NCI-H526 (cell line): ENCODE results near the gene CD164.
"Not testable (repeated sequence)": the region's sequence is repeated elsewhere in the genome, so short reads cannot be mapped to it uniquely, and the experiment has no call there.

Experiments used
- DNase-seq, 2 experiments: peaks; one replicate each; lab custom pipeline; 2025; lab: John Stamatoyannopoulos, UW

CD164 gene

DNA sequence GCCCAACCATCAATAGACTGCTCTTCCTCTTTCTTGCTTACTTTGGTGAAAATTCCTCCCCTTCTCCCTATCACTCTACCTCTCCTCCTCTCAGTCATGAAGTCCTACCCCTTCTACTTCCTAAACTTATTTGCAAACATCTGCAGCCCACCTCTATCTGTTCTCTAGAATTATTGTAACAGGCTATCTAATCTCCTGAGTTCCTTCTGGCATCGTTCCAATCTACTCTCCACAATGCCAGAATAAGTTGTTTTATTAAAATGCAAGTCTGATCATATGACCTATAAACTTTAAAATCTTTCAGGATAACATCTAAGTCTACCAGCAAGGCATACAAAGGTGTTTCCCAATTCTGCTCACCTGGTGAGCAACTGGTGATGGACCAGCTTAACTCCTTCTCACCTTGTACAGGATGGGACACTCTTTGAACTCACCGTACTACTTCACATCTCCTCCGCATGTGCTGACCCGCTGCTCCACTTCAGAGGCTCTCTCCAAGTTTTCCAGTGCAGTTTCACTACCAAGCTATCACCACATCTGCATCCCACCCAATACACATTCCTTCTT is 7.9 kb downstream of the CD164 start:
- DNase-seq: no peak

GRCh38 chr6:109373762-109374161 is 8.5 kb downstream of the CD164 start:
- DNase-seq: no peak

- no peak for DNase-seq
Measured at GRCh38 chr6:109373331-109373730, 8.9 kb downstream of the CD164 start.

- DNase-seq: no peak
Measured at GRCh38 chr6:109372130-109372529, 10.1 kb downstream of the CD164 start.

DNA sequence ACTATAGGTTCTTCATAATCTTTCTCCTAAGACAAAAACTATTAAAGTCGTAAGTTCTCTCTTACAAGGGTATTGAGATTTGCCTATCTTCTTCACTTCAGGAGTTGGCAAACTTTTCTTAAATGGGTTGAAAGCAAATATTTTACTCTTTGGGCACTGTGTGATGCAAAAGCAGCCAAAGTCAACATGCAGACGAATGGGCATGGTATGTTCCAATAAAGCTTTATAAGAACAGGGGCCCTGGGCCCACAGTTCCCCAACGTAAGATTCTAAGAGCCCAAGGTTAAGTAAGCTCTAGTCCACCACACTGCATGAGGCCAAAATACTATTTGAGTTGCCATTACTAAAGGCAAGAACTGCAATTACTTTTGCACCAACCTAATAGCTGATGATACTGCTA is 11.5 kb downstream of the CD164 start:
- DNase-seq: no peak

DNA sequence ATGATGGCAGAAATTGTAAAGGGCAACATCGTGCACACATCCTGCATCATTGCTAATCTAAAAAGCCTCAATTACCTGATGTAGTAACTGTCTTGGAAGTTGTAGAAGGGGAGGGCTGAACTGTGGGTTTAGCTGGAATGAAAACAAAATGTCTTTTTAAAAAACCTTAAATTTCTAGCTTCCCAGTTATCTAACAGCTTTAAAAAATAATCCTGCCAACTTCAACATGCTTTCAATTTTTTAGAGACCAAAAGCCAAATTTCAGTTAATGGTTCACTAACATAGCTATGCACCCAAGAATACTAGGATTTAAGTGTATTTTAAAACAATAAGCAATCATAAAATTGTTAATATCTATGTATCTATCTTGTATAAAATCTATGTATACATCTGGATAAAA is 11.9 kb downstream of the CD164 start:
- DNase-seq: no peak

DNA sequence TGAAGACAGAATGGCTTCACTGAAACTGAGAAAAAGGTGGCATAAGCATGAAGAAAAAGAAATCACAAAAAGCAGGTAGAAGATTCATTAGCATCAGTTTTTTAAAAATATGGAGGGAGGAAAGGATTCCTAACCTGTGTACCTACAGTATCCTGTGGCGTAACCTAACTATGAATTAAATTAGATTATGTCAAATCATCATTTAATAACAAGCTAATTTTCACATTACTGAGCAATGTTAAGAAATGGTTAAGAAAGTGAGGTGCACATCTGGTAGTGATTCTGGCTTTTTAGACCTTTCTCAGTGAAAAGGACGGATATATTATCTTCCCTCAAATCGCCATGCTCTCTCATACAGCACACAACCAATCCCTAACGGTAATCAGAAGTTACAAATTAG is 12.5 kb downstream of the CD164 start:
- DNase-seq: no peak

GRCh38 chr6:109364382-109365078 is 17.7 kb downstream of the CD164 start:
- DNase-seq: not testable (repeated sequence)

DNA sequence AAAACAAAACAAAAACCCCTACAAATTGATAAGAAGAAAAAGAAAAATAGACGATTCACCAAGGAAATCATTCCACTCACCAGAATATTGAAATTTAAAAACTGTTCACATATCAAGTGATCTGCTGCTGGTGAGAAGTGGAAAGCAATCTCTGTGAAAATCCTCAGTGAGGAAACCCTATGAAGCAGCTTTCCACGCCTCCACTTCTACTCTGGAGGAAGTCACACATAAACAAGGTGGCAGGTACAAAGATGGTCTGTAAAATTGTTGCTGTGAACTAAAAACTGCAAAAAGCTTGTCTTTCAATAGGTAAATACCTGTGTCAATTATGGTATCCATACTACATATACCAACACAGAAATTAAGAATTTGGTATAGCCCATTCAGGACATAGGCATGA is 18.5 kb downstream of the CD164 start:
- DNase-seq: no peak

- DNase-seq: no peak
Measured at GRCh38 chr6:109362102-109362884, 20.0 kb downstream of the CD164 start.

GRCh38 chr6:109360791-109361190 is 21.5 kb downstream of the CD164 start:
- no peak for DNase-seq

- DNase-seq: no peak
Measured at GRCh38 chr6:109360281-109360680, 22.0 kb downstream of the CD164 start.

DNA sequence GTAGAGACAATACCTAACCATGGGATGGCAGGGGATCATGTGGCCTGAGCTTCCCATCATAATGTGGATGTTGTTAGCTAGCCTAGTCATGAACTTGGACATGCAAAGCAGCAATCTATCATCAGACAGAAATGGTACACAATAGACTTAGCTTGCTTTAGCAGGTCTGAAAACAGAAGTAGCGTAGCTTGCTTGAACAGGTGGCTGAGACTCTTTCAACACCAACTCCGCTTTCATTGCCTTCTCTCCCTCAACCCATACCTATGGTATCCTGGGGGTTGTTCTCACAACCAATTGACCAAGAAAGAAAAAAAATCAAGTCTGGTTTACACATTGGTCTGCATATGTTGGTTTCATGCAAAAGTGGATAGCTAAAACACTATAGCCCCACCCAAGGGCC is 23.0 kb downstream of the CD164 start:
- DNase-seq: peak; percentile 33 to 67

DNA sequence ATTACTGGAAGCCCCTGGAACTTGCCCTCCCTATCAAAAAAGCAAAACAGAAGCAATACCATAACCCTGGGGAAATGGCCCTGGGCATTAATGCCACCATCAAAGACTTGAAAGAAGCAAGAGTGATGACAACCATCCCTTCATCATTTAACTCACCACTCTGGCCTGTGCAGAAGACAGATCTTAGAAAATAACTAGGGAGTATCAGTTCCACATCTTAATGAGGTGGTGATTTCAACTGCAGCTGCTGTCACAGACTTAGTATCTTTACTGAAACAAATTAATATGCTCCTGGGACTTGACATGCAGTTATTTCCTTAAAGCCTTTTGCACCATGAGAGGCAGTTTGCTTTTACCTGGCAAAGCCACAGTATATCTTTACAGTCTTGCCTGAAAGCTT is 24.1 kb downstream of the CD164 start:
- no peak for DNase-seq

- no peak for DNase-seq
Measured at GRCh38 chr6:109356237-109356636, 26.0 kb downstream of the CD164 start.

DNA sequence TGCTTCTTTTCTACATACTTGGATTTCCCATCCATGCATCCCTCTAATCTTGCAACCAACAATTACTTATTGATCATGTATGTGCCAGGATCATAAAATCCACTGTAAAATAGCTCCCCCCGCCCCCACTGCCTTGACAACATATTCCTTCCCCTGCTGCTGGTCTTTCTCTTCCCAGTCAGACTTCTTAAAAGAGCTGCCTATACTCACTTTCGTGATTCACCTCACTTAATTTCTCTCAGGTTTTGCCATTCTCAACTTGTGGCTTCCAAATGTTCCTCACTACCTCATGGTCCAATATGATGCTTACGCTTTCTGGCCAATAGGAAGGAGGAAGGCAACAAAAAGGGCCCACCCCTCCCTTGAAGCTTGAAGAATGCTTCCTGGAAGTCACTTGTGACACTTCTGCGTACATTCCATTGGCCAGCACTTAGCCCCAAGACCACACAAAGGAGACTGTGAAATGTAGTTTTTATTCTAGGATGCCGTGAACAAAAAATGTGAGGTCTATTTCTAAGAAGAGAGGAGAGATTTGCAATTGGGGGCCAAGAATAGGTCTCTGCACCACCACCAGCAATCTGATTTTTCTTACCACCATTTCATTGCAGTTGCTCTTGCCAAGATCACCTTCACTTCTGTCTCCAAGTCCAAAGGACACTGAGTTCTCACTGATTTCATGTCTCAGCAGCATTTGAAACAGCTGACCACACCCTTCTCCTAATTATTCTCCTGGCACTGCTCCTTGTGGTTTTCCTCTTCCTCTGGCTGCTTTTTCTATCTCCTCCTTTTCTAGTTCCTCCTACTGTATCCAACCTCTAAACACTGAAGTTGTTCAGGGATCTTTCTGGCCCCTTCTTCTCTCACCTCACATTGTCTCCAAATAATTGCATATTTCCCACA is 30.8 kb downstream of the CD164 start:
- DNase-seq: no peak

- no peak for DNase-seq
Measured at GRCh38 chr6:109349419-109349987, 32.8 kb downstream of the CD164 start.

GRCh38 chr6:109348226-109348625 is 34.0 kb downstream of the CD164 start:
- no peak for DNase-seq

GRCh38 chr6:109347779-109348178 is 34.5 kb downstream of the CD164 start:
- DNase-seq: no peak

DNA sequence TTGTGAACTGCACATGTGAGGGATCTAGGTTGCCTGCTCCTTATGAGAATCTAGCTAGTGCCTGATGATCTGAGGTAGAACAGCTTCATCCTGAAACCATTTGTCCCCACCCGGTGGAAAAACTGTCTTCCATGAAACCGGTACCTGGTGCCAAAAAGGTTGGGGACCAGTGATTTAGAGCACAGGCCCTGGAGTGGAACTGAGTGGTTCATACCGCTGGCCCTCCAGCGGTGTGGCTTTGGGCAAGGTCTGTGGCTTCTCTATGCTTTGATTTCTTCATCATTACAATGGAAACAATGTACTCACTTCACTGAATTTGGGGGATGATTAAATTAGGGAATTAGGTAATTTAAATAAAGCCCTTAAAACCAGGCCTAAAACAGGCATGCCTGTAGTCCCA is 36.3 kb downstream of the CD164 start:
- no peak for DNase-seq

- no peak for DNase-seq
Measured at GRCh38 chr6:109344226-109344625, 38.0 kb downstream of the CD164 start.

GRCh38 chr6:109343518-109343917 is 38.7 kb downstream of the CD164 start:
- no peak for DNase-seq
